HepG2 (cell line): ENCODE results near the gene CLASP1. TPM values are rescaled to one million over a fixed set of nuclear protein-coding genes. Genes with fewer than 3 reads are reported as not detected.

Source experiments
- ATAC-seq: fragments of 200-7000 bp; cut with Tn5 transposase; 3 replicates; pipeline ENCODE4 v1.9.1; 2020; ENCODE audit warnings: mild to moderate bottlenecking, moderate library complexity
- BruUV-seq: library from RNA; stranded (reverse); fragments of 400-500 nt; replicated peaks from 2 replicates; lab custom pipeline; 2021; lab: Mats Ljungman, UMichigan
- CTCF ChIA-PET: fragments of 300-600 bp; formaldehyde crosslinking; extraction: SDS; loops from one replicate; lab custom pipeline; 2021; ENCODE audit warnings: low total read pairs, inconsistent platforms, low intra/inter-chr PET ratio; lab: Yijun Ruan, JAX
- POLR2A ChIA-PET: fragments of 350-600 bp; sonication (Branson Sonifier 250); formaldehyde crosslinking; loops from one replicate; lab custom pipeline; 2020; ENCODE audit warnings: antibody characterized with exemption, inconsistent platforms; lab: Yijun Ruan, JAX
- DNase-seq: peaks from one replicate; pipeline ENCODE4 v3.0.0-alpha.2; 2015; ENCODE audit warnings: low spot score
- FAIRE-seq: peaks from 3 replicates; lab custom pipeline; 2011; peaks lifted over from hg19 to GRCh38; lab: Jason Lieb, UNC
- H2AFZ ChIP-seq: one replicate; pipeline ENCODE4 v1.6.1; 2011; ENCODE audit warnings: low read length, inconsistent platforms
- H3K27ac ChIP-seq: fragments of 300-600 bp; 3 replicates; pipeline ENCODE4 v1.8.0; 2011; ENCODE audit warnings: mixed run types, mild to moderate bottlenecking, mixed read lengths, low read length, inconsistent platforms; ENCODE audit not compliant: insufficient read depth; ENCODE audit errors: extremely low read length
- H3K27me3 ChIP-seq, 2 experiments: fragments of 200-600 bp in 1 of 2; 2 replicates in 1 of 2; 3 replicates in 1 of 2; pipeline versions ENCODE4 v1.6.0 to v1.8.0; 2011; ENCODE audit warnings: low read length in 2 of 2, mild to moderate bottlenecking in 2 of 2, moderate library complexity in 2 of 2, inconsistent platforms in 1 of 2; ENCODE audit not compliant: insufficient read depth in 2 of 2, control insufficient read depth in 1 of 2
- H3K36me3 ChIP-seq, 2 experiments: fragments of 200-600 bp in 1 of 2; replicated peaks in 1 of 2; 2 replicates in 1 of 2; 3 replicates in 1 of 2; pipeline versions ENCODE4 v1.5.1 to v1.8.0; 2011; ENCODE audit warnings: low read length in 2 of 2, inconsistent platforms in 1 of 2; ENCODE audit not compliant: insufficient read depth in 2 of 2, control insufficient read depth in 1 of 2
- H3K4me1 ChIP-seq: 2 replicates; pipeline ENCODE4 v1.5.1; 2012; ENCODE audit warnings: low read length, inconsistent platforms; ENCODE audit not compliant: insufficient read depth
- H3K4me2 ChIP-seq: 2 replicates; pipeline ENCODE4 v1.6.0; 2011; ENCODE audit warnings: low read depth, low read length, inconsistent platforms
- H3K4me3 ChIP-seq, 3 experiments: fragments of 200-600 bp in 1 of 3; sonication (generic), shearing (Covaris generic) in 1 of 3; replicated peaks in 1 of 3; 2 replicates each; pipeline ENCODE4 v1.5.1; 2011 to 2016; ENCODE audit warnings: low read length in 3 of 3, inconsistent platforms in 2 of 3, low read depth in 2 of 3, mild to moderate bottlenecking in 2 of 3, control low read depth in 1 of 3, mixed read lengths in 1 of 3; ENCODE audit not compliant: insufficient read depth in 1 of 3
- H3K79me2 ChIP-seq: one replicate; pipeline ENCODE4 v1.6.1; 2011; ENCODE audit warnings: low read length, inconsistent platforms; ENCODE audit not compliant: insufficient read depth
- H3K9ac ChIP-seq: 2 replicates; pipeline ENCODE4 v1.6.0; 2011; ENCODE audit warnings: mild to moderate bottlenecking, low read depth, low read length, inconsistent platforms; ENCODE audit not compliant: insufficient read depth
- H3K9me3 ChIP-seq: 2 replicates; pipeline ENCODE4 v1.5.1; 2012; ENCODE audit warnings: mild to moderate bottlenecking, low read length
- H4K20me1 ChIP-seq: 2 replicates; pipeline ENCODE4 v1.6.0; 2011; ENCODE audit warnings: inconsistent platforms, mild to moderate bottlenecking, low read length, moderate library complexity; ENCODE audit not compliant: insufficient read depth
- BRD4 ChIP-seq: sonication (generic); formaldehyde crosslinking; IDR thresholded peaks from 2 replicates; pipeline ENCODE4 v1.4.0; 2020; ENCODE audit warnings: missing genetic modification reagents
- KAT7 ChIP-seq: IDR thresholded peaks from 2 replicates; pipeline ENCODE4 v1.6.1; 2018; ENCODE audit warnings: borderline replicate concordance, missing compliant biosample characterization
- POLR2AphosphoS2 ChIP-seq: IDR thresholded peaks from 2 replicates; pipeline ENCODE4 v1.6.1; 2011; ENCODE audit warnings: low read depth, low read length, improper control_type of control experiment
- REL ChIP-seq: sonication (generic); formaldehyde crosslinking; conservative IDR thresholded peaks from 2 replicates; pipeline ENCODE4 v1.8.0; 2022; ENCODE audit warnings: mild to moderate bottlenecking, missing genetic modification reagents, moderate library complexity
- ZFX ChIP-seq: sonication (generic); formaldehyde crosslinking; IDR thresholded peaks from 2 replicates; pipeline ENCODE4 v1.4.0; 2020; ENCODE audit warnings: mild to moderate bottlenecking, low read depth, missing genetic modification reagents, moderate library complexity
- ZNF335 ChIP-seq: sonication (generic); formaldehyde crosslinking; IDR thresholded peaks from 2 replicates; pipeline ENCODE4 v1.4.0; 2020; ENCODE audit warnings: missing genetic modification reagents
- ZNF589 ChIP-seq: sonication (generic); formaldehyde crosslinking; conservative IDR thresholded peaks from 2 replicates; pipeline ENCODE4 v1.8.0; 2022; ENCODE audit warnings: mild to moderate bottlenecking, moderate library complexity, missing genetic modification reagents
- ZNF605 ChIP-seq: sonication (generic); formaldehyde crosslinking; IDR thresholded peaks from 2 replicates; pipeline ENCODE4 v1.8.0; 2022; ENCODE audit warnings: mild to moderate bottlenecking, missing genetic modification reagents
- ZNF713 ChIP-seq: sonication (generic); formaldehyde crosslinking; IDR thresholded peaks from 2 replicates; pipeline ENCODE4 v1.4.0; 2020; ENCODE audit warnings: mild to moderate bottlenecking, missing genetic modification reagents
- ZSCAN9 ChIP-seq: IDR thresholded peaks from 2 replicates; pipeline ENCODE4 v1.6.1; 2016; ENCODE audit warnings: borderline replicate concordance
- WGBS: methylation state at CpG from one replicate; pipeline ENCODE4 v1.1.6; 2017; ENCODE audit warnings: low lambda C conversion rate; 5-methylcytosine and 5-hydroxymethylcytosine counted together
- in situ Hi-C: cut with HindIII; loops from 2 replicates; pipeline ENCODE4 v1.10.0; 2017; ENCODE audit warnings: low pct_unique_long_range_greater_than_20kb; ENCODE audit not compliant: extremely low pct_ligation_motif_present
- intact Hi-C: fragments of 100-400 bp; cut with micrococcal nuclease; formaldehyde crosslinking; loops from one replicate; pipeline ENCODE4 v1.10.0; 2022; ENCODE audit not compliant: unreplicated experiment
- polyA plus RNA-seq, 8 experiments: library from polyadenylated mRNA; depleted of rRNA in 3 of 8; stranded (reverse) in 7 of 8; unstranded in 1 of 8; fragments of >200 nt; fragmentation: Illumina TruSeq in 4 of 8; extraction: Trizol in 4 of 8; gene quantifications; 2 replicates each; pipeline versions ENCODE4 v1.2.1 to v1.2.3, GENCODE V29; 2011 to 2016; ENCODE audit warnings: low read depth in 4 of 8, missing spikeins in 1 of 8, mixed read lengths in 1 of 8; ENCODE audit not compliant: insufficient read depth in 1 of 8
- total RNA-seq, 5 experiments: library from RNA; depleted of rRNA; stranded (reverse); fragments of >200 nt; fragmentation: Illumina TruSeq; extraction: Trizol; gene quantifications; 2 replicates each; pipeline ENCODE4 v1.2.3, GENCODE V29; 2016; ENCODE audit warnings: low read depth in 1 of 5
- TF ChIP-seq, protein P1 (sequence below): sonication (generic); formaldehyde crosslinking; IDR thresholded peaks from 2 replicates; pipeline ENCODE4 v1.8.0; 2022; ENCODE audit warnings: mild to moderate bottlenecking, missing genetic modification reagents, borderline replicate concordance
- TF ChIP-seq, protein P2 (sequence below): sonication (generic); formaldehyde crosslinking; IDR thresholded peaks from 2 replicates; pipeline ENCODE4 v1.5.0; 2020; ENCODE audit warnings: mild to moderate bottlenecking, missing genetic modification reagents, borderline replicate concordance
- TF ChIP-seq, protein P3 (sequence below): sonication (generic); formaldehyde crosslinking; IDR thresholded peaks from 2 replicates; pipeline ENCODE4 v1.4.0; 2020; ENCODE audit warnings: mild to moderate bottlenecking, missing genetic modification reagents, borderline replicate concordance
- TF ChIP-seq, protein P4 (sequence below): sonication (generic); formaldehyde crosslinking; IDR thresholded peaks from 2 replicates; pipeline ENCODE4 v1.8.0; 2022; ENCODE audit warnings: mild to moderate bottlenecking, missing genetic modification reagents; ENCODE audit not compliant: insufficient replicate concordance

The CLASP1 gene
- total and polyA plus RNA-seq, 2 of the 13 experiments (the other 11 are each of a cell fraction or from before 2014, with no cell fraction given), result 11.7 to 47.9 TPM

DNA sequence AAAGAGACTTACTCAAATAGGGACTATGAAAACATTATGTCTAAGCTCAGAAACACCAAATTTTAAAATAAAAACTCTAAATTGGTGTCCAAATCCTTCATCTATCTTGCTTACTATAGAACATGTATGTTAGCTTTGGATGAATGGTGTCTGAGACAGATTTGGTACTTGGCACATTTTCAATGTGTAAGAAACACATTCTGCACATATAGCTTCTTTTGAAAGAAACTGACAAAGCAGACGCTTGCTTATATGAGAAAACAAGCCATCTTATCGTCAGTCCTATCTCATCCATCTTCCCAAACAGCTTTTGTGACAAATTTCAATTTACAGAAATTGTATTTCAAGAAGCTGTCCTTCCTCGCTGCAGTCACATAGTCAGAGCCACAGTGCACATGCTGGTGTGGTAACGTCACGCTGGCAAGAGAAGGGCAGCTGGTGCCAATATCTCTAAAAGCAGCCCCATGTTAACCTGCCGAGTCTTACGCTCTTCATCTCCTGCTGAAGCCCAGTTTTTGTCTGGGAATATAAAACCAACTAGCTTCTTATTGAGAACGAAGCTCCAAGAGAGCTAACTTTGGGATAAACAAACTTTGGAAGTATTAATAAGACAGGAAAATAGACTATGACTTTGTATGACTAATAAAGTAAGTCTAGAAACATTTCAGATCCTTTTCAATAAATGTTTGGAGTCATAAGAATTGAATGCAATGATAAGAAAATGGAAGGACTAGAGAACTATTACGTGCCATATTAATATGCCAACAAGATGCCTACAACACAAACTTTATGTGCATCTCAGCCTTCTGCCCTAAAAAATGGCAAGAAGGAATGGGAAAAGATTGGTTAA, 289.3 kb downstream of the CLASP1 start:
- ChIA-PET CTCF (no interaction called here), POLR2A (no interaction called here)
- Histone ChIP-seq H3K9ac (no peak overlapping the region), H3K27me3 (no peaks in the 10 kb centered on the region), H3K4me3 (no peak overlapping the region), H3K4me2 (no peak overlapping the region), H3K4me1 (peaks cover 12% of the 10 kb centered on the region), H3K9me3 (no peaks in the 10 kb centered on the region), H2AFZ (no peak overlapping the region), H3K79me2 (no peaks in the 10 kb centered on the region), H3K36me3 (peaks cover 36 to 70% of the 10 kb centered on the region in 2 experiments), H4K20me1 (no peaks in the 10 kb centered on the region), H3K27ac (no peak overlapping the region)
- in situ Hi-C loops (loop anchor here (10.0 kb wide), 1 partner anchor 265 kb away; no protein-coding TSS in a partner anchor), intact Hi-C loops (no loop called here)
- no TSS peak for BruUV-seq
- no peak for ATAC-seq
- WGBS, result 97% methylated on average over 9 of the region's 9 CpGs
- no peak for FAIRE-seq
- no peak for DNase-seq
- TF ChIP-seq, protein P1, sequence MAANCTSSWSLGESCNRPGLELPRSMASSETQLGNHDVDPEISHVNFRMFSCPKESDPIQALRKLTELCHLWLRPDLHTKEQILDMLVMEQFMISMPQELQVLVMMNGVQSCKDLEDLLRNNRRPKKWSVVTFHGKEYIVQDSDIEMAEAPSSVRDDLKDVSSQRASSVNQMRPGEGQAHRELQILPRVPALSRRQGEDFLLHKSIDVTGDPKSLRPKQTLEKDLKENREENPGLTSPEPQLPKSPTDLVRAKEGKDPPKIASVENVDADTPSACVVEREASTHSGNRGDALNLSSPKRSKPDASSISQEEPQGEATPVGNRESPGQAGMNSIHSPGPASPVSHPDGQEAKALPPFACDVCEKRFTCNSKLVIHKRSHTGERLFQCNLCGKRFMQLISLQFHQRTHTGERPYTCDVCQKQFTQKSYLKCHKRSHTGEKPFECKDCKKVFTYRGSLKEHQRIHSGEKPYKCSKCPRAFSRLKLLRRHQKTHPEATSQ (CRISPR knock-in tag), result no peak
- no peak for TF ChIP-seq KAT7 (CRISPR knock-in tag)
- TF ChIP-seq, protein P2, sequence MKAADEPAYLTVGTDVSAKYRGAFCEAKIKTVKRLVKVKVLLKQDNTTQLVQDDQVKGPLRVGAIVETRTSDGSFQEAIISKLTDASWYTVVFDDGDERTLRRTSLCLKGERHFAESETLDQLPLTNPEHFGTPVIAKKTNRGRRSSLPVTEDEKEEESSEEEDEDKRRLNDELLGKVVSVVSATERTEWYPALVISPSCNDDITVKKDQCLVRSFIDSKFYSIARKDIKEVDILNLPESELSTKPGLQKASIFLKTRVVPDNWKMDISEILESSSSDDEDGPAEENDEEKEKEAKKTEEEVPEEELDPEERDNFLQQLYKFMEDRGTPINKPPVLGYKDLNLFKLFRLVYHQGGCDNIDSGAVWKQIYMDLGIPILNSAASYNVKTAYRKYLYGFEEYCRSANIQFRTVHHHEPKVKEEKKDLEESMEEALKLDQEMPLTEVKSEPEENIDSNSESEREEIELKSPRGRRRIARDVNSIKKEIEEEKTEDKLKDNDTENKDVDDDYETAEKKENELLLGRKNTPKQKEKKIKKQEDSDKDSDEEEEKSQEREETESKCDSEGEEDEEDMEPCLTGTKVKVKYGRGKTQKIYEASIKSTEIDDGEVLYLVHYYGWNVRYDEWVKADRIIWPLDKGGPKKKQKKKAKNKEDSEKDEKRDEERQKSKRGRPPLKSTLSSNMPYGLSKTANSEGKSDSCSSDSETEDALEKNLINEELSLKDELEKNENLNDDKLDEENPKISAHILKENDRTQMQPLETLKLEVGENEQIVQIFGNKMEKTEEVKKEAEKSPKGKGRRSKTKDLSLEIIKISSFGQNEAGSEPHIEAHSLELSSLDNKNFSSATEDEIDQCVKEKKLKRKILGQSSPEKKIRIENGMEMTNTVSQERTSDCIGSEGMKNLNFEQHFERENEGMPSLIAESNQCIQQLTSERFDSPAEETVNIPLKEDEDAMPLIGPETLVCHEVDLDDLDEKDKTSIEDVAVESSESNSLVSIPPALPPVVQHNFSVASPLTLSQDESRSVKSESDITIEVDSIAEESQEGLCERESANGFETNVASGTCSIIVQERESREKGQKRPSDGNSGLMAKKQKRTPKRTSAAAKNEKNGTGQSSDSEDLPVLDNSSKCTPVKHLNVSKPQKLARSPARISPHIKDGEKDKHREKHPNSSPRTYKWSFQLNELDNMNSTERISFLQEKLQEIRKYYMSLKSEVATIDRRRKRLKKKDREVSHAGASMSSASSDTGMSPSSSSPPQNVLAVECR, result no peak
- no peak for TF ChIP-seq ZNF713 (CRISPR knock-in tag)
- no peak for TF ChIP-seq BRD4 (CRISPR knock-in tag)
- TF ChIP-seq ZNF605 (CRISPR knock-in tag), result no peak
- no peak for TF ChIP-seq REL (CRISPR knock-in tag)
- TF ChIP-seq POLR2AphosphoS2, result no peak
- no peak for TF ChIP-seq ZNF589 (CRISPR knock-in tag)
- TF ChIP-seq ZFX (CRISPR knock-in tag), result no peak
- TF ChIP-seq, protein P3, sequence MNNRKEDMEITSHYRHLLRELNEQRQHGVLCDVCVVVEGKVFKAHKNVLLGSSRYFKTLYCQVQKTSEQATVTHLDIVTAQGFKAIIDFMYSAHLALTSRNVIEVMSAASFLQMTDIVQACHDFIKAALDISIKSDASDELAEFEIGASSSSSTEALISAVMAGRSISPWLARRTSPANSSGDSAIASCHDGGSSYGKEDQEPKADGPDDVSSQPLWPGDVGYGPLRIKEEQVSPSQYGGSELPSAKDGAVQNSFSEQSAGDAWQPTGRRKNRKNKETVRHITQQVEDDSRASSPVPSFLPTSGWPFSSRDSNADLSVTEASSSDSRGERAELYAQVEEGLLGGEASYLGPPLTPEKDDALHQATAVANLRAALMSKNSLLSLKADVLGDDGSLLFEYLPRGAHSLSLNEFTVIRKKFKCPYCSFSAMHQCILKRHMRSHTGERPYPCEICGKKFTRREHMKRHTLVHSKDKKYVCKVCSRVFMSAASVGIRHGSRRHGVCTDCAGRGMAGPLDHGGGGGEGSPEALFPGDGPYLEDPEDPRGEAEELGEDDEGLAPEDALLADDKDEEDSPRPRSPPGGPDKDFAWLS (CRISPR knock-in tag), result no peak
- TF ChIP-seq ZSCAN9 (CRISPR knock-in tag), result no peak
- no peak for TF ChIP-seq ZNF335
- TF ChIP-seq, protein P4, sequence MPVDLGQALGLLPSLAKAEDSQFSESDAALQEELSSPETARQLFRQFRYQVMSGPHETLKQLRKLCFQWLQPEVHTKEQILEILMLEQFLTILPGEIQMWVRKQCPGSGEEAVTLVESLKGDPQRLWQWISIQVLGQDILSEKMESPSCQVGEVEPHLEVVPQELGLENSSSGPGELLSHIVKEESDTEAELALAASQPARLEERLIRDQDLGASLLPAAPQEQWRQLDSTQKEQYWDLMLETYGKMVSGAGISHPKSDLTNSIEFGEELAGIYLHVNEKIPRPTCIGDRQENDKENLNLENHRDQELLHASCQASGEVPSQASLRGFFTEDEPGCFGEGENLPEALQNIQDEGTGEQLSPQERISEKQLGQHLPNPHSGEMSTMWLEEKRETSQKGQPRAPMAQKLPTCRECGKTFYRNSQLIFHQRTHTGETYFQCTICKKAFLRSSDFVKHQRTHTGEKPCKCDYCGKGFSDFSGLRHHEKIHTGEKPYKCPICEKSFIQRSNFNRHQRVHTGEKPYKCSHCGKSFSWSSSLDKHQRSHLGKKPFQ (CRISPR knock-in tag), result no peak
